NCI-H1417 treated with DMSO at 0.1 percent for 48 hours (cell line): ENCODE data around the gene AK1.
"Not testable (repeated sequence)": the region's sequence is repeated elsewhere in the genome, so short reads cannot be mapped to it uniquely, and the experiment has no call there.

Experiments used
- DNase-seq: peaks from one replicate; lab custom pipeline; 2025; lab: John Stamatoyannopoulos, UW

Gene AK1

DNA sequence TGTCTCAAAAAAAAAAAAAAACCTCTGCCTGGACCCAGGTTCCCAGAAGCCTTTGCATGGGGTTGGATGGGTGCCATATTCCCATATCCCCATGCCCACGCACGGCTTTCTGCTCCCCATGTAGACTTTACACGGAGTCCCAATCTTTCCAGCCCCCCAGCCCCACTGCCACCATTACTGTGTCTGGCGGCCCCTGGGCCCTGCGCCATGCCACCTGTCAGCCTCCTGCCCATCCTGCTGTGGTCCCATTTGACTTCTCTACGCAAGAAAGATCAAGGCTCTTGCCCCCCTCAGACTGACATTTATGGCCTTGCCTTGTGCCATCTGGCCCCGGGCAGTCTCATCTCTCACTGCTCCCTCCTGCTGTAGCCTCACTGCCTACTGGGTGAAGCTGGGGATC, 6.5 kb upstream of the AK1 start:
- no peak for DNase-seq

GRCh38 chr9:127881715-127882114, 4.2 kb upstream of the AK1 start:
- DNase-seq, result not testable (repeated sequence)

- DNase-seq, result no peak
Observed at GRCh38 chr9:127880143-127880542, 2.7 kb upstream of the AK1 start.

DNA sequence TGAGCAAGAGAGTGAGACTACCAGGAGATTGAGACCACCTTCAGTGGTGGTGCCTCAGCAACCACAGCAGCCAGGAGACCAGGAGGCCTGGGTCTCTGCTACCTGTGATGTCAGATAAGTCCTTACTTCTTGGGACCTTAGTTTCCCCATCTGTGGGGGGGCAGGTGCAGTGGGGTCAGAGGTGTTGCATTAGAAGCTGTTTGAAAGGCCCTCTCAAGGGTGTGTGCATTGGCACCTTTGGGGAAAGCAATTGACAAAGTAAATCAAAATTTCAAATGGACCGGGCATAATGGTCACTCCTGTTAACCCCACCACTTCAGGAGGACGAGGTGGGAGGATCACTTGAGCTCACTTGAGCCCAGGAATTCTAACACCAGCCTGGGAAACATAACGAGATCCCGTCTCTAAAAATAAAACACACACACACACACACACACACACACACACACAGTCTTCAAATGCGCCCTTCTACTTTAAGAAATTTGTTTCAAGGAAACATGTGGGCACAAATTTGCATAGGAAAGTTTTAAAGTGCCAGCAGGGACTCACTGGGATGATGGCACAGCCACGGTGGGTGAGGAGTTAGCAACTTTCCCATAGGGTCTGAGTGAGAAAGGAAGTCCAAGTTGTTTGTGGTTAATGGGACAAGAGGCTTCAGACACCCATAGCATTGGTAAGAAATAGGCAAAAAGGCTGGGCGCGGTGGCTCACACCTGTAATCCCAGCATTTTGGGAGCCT, 1.3 kb upstream of the AK1 start:
- no peak for DNase-seq

GRCh38 chr9:127878001-127878651, 651 bp upstream of the AK1 start:
- DNase-seq, result no peak

- DNase-seq, result no peak
Observed at GRCh38 chr9:127876764-127877562, 512 bp downstream of the AK1 start.

DNA sequence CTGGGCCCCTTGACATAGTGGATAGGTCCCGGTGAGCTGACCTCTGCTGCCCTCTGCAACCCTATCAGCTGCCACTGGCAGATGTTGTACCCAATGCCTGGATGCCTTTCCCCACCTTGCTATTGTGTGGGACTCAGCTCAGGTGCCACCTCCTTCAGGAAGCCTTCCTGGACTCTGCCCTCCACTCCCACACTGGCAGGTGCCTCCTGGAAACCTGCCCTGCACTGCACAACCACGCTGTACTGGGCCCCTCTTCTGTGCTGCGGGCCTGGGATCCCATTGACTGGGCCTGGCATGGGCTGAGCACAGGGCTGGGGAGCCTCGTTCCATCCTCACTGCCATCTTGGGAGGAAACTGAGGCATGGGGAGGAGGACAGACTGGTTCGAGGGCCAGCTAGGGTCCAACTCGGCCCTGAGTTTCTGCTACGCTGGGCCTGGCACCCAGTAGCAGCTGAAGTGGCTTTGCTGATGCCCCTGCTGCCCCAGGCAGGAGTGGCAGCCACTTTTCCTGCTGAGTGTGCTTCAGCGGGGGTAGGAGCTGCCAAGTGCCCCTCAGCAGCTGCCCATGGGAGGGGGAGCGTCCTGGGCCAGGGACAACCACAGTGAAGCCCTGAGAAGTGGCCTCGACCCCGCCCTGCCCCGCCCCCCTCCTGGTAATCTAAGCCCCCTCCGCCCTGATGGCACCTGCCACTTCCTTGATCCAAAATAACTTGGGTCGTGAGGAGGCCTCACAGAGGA, 1.3 kb downstream of the AK1 start:
- no peak for DNase-seq

- no peak for DNase-seq
Observed at GRCh38 chr9:127875306-127875966, 2.0 kb downstream of the AK1 start.

DNA sequence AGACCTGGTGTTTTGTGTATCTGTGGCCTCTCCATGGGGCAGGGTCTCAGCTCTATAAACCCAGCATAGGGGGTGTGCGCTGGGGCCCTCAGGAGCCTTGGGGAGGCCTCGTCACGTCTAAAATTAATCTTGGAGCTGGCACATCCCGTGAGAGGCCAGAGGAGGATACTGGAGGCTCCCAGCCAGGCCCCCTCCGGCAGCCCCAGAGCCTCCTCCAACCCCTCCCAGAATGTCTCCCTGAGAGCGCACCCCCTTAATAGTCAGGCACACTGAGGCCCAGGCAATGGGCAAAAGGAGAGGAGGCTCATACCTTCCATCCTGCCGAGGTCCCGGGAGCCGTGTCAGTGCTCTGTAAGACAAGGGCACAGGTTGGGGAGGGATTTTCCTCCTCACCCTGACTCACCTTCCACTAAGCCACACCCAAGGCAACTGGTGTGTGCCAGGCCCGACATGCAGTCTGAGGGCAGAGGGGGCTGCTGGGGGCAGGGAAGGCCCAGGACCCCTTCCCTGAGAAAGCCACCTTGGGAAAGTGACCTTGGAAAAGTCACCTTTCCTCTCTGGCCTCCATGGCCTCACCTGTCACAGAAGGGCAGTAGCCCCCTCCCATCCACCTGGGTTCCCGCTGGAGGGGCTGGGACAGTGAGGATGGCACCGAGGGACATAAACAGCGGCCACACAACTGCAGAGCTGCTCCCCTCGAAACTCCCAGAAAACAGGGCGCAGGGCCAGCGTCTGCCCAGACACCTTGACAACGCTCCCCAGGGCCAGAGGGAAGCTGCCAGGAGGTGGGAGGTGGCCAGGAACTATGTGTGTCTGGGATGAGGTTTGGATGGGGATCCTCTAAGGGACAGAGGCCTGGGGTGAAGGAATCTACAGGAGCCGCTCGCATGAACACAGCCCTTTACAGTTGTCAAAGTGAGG, 2.9 kb downstream of the AK1 start:
- no peak for DNase-seq

DNA sequence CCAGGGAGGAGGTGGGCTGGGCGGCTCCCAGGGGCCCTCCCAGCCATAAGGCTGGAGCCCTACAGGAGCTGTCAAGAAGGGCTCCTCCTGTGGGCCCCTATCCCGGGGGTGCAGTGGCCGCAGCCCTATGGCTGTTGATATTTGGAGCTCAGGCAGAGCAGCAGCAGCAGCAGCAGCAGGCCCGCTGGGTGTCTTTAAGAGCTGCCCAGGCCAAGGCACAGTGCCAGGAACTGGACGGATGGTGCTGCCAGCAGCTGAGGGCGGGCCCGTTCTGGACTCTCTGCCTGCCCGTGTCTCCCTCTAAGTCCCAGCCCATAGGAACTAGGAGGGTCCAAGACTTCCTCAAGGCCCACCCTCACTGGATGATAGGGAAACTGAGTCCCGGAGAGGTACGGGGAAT, 3.6 kb downstream of the AK1 start:
- no peak for DNase-seq

DNA sequence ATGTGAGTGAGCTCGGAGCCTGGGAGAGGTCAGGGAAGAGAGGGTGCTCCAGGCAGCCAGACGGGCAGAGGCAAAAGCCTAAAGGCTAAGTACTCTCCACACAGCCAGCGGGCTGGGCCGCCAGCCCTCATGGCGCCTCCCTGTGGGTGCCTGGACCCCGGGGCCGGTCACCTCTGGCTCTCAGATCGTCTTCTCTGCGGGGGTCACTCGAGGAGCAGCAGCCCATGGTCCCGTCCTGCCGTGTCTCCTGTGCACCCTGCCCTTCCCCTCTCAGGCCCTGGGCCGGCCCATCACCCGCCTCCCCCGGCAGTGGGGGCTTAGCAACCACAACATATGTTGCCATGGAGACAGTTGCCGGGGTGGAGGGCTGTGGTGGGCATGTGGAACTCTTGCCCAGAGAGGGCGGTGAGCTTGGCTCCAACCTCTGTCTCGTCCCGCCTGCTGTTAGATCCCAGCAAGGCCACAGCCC, 4.2 kb downstream of the AK1 start:
- DNase-seq, result no peak

DNA sequence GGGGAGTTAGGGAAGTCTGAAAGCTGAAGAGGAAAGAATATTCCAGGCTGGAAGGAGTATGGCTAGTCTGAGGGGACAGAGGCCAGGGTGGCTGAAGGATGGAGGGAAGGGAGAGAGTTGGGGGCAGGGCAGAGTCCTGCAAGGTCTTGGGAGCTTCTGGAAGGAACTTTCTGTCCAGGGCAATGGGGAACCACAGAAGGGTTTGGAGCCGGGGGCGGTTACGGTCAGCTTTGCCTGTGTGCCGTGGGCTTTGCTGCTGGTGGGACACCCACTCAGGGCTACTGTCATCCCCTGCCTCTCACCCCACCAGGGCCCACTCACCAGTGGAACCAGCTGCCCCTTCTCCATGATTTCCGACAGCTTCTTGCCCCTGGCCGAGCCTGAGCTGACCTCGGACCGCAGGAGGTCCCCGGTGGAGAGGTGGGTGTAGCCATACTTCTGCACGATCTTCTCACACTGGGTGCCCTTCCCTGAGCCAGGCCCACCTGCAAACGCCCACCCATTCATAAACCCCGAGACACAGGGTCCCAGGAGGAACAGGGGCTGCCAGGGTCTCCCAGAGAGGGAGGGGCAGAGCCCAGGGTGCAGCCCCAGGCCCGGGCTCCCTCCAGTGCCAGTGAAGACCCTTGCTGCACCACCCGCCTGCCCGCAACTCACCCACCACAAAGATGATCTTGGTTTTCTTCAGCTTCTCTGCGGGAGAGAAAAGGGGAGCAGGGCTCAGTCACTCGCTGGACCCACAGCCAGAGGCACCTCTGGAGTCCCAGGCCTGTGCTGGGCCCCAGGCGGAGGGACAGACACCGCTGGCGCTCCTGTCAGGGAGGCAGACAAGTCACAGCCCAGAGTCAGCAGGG, 4.9 kb downstream of the AK1 start:
- no peak for DNase-seq

DNA sequence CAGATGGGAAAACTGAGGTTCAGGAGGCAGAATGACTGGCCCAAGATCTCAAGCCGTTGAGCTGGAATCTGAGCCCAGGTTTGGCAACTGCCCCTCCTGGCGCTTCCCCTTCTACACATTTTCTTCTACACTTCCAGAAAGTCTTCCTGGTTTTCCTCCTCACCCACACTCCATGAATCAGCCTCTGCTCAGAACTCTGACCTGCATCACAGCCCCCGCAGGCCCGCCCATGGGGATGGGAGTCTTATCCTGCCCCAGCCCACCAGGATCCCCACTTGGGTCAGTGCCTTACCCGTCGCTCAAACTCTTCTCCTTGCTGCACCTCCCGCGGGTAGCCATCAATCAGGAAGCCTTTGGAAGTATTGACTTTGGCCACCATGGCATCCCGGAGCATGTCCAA, 5.9 kb downstream of the AK1 start:
- DNase-seq, result no peak

DNA sequence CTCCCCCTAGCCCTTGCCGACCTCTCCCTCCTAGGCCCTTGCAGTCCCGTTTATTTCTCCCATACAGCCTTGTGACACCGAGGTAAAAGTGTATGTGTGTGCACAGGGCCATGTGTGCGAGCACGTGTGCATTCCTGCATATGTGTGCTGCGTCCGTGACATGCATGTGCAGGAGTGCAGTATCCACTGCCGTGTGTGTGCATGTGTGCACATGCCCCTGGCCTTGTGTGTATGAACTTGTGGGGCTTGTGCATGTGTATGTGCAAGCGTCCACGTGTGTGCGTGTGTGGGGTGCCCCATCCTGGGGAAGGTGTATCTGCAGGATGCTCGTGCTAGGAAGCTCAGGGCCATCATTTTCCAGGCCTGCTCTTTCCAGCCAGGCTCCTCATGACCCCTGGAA, 6.6 kb downstream of the AK1 start:
- DNase-seq, result no peak

- not testable (repeated sequence) for DNase-seq
Observed at GRCh38 chr9:127870153-127870491, 7.4 kb downstream of the AK1 start.

- DNase-seq, result peak; percentile 11
Observed at GRCh38 chr9:127869310-127870152, 7.9 kb downstream of the AK1 start.

DNA sequence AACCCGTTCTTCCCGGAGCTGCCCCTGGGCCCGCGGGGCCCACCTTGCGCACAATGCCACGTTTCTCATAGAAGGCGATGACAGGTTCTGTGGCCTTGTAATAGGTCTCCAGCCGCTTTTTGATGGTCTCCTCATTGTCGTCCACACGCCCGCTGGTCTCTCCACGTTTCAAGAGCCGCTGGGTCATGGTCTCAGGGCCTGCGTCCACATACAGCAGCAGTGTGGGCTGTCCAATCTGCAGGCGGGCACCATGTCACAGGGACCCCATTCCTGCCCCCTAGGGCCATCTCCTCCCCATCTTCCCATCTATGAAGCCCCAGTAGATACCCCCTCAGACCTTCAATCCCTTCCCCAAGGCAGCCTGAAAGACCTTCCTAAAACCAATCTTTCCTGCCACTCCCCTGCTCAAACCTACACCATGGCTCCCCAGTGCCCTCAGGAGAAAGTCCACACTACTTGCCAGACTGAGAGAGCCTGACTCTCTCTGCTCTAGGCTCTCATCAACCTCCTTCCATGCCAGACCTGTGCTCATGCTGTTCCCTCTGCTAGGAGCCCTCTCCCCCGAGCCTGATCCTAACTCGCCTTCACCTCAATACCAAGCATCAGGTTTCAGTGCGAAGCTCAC, 9.1 kb downstream of the AK1 start:
- no peak for DNase-seq
